GM19238 (cell line): ENCODE measurements around the gene CFAP298.

Experiments
- DNase-seq: peaks from one replicate; pipeline ENCODE4 v3.0.0; 2011; ENCODE audit warnings: low spot score; ENCODE audit not compliant: insufficient read length

CFAP298 gene

GRCh38 chr21:32599526-32599925, 12.7 kb downstream of the CFAP298 start:
- DNase-seq: no peak

- DNase-seq: no peak
These were observed 13.1 kb downstream of the CFAP298 start for GRCh38 chr21:32599091-32599490.

- DNase-seq: no peak
These were observed 15.0 kb downstream of the CFAP298 start for GRCh38 chr21:32597205-32597604.

GRCh38 chr21:32595431-32595830, 16.7 kb downstream of the CFAP298 start:
- DNase-seq: no peak

- DNase-seq: no peak
These were observed 18.5 kb downstream of the CFAP298 start for GRCh38 chr21:32593690-32594089.

GRCh38 chr21:32592929-32593502, 19.2 kb downstream of the CFAP298 start:
- DNase-seq: no peak

GRCh38 chr21:32590130-32590529, 22.0 kb downstream of the CFAP298 start:
- DNase-seq: no peak

- DNase-seq: no peak
These were observed 24.5 kb downstream of the CFAP298 start for GRCh38 chr21:32587651-32588050.

GRCh38 chr21:32587120-32587519, 25.1 kb downstream of the CFAP298 start:
- DNase-seq: no peak

GRCh38 chr21:32585970-32586369, 26.2 kb downstream of the CFAP298 start:
- no peak for DNase-seq

- DNase-seq: no peak
These were observed 27.0 kb downstream of the CFAP298 start, which contains the start of gene TCP10L for GRCh38 chr21:32585042-32585710. TSS of gene TCP10L (minus strand) at chr21:32585523. CDS start at chr21:32584304, 1,219 bp downstream.

GRCh38 chr21:32584472-32584871, 27.7 kb downstream of the CFAP298 start:
- no peak for DNase-seq

- DNase-seq: no peak
These were observed 30.4 kb downstream of the CFAP298 start for GRCh38 chr21:32581732-32582131.

- no peak for DNase-seq
These were observed 31.2 kb downstream of the CFAP298 start for GRCh38 chr21:32580949-32581348.

- no peak for DNase-seq
These were observed 34.0 kb downstream of the CFAP298 start for GRCh38 chr21:32578107-32578691.

- DNase-seq: no peak
These were observed 36.2 kb downstream of the CFAP298 start for GRCh38 chr21:32576011-32576410.

- no peak for DNase-seq
These were observed 36.9 kb downstream of the CFAP298 start for GRCh38 chr21:32574946-32575925.

GRCh38 chr21:32572574-32573420, 39.4 kb downstream of the CFAP298 start:
- no peak for DNase-seq

- DNase-seq: no peak
These were observed 41.7 kb downstream of the CFAP298 start for GRCh38 chr21:32570456-32570855.
